ENCODE data around the gene GREB1.

Gene GREB1

GRCh38 chr2:11543337-11544216 lies 9.7 kb downstream of the GREB1 start:
- no peak for TF ChIP-seq CTCF (IDR thresholded peaks at IDR 0.05; ENCODE audit: insufficient read depth, low read depth, low read length, missing control alignments)
- no peak overlapping the region for H3K4me3 ChIP-seq (ENCODE audit: low read depth, low read length)
- no peak for DNase-seq (ENCODE audit: low read depth)

- DNase-seq (ENCODE audit: low read depth): no peak
- no peak overlapping the region for H3K4me3 ChIP-seq (ENCODE audit: low read depth, low read length)
- no peak for TF ChIP-seq CTCF (IDR thresholded peaks at IDR 0.05; ENCODE audit: insufficient read depth, low read depth, low read length, missing control alignments)
These were observed 12.2 kb downstream of the GREB1 start for GRCh38 chr2:11546072-11546471.

GRCh38 chr2:11547912-11548497 lies 14.2 kb downstream of the GREB1 start:
- DNase-seq (ENCODE audit: low read depth): no peak
- TF ChIP-seq CTCF (IDR thresholded peaks at IDR 0.05; ENCODE audit: insufficient read depth, low read depth, low read length, missing control alignments): no peak
- H3K4me3 ChIP-seq (ENCODE audit: low read depth, low read length): no peak overlapping the region

GRCh38 chr2:11550302-11550701 lies 16.5 kb downstream of the GREB1 start:
- no peak for TF ChIP-seq CTCF (IDR thresholded peaks at IDR 0.05; ENCODE audit: insufficient read depth, low read depth, low read length, missing control alignments)
- no peak overlapping the region for H3K4me3 ChIP-seq (ENCODE audit: low read depth, low read length)
- DNase-seq (ENCODE audit: low read depth): no peak

- no peak overlapping the region for H3K4me3 ChIP-seq (ENCODE audit: low read depth, low read length)
- DNase-seq (ENCODE audit: low read depth): no peak
- no peak for TF ChIP-seq CTCF (IDR thresholded peaks at IDR 0.05; ENCODE audit: insufficient read depth, low read depth, low read length, missing control alignments)
These were observed 17.2 kb downstream of the GREB1 start for GRCh38 chr2:11550901-11551568.

GRCh38 chr2:11551569-11552259 lies 17.9 kb downstream of the GREB1 start:
- no peak overlapping the region for H3K4me3 ChIP-seq (ENCODE audit: low read depth, low read length)
- DNase-seq (ENCODE audit: low read depth): no peak
- TF ChIP-seq CTCF (IDR thresholded peaks at IDR 0.05; ENCODE audit: insufficient read depth, low read depth, low read length, missing control alignments): no peak

All from GM12865 (cell line).